ENCODE results near the gene NEFH.

Gene NEFH

DNA sequence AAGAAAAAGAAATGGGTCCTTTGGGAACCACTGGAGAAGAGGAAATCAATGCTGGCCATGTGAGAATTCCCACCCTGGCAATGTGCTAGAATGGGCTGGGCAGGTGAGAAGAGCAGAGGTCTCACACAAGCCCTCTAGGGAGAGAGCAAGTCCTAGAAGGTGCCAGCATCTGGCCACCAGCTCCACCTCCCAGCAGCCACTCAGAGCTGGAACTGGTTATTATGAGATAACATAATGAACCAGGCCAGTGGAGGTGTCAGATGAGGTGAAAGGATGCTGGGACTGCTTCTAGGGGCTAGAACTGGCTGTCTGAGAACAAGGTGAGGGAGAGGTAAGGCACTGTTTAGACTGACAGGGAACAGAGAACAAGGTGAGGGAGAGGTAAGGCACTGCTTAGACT lies 29.3 kb downstream of the NEFH start:
- no peak for DNase-seq

DNA sequence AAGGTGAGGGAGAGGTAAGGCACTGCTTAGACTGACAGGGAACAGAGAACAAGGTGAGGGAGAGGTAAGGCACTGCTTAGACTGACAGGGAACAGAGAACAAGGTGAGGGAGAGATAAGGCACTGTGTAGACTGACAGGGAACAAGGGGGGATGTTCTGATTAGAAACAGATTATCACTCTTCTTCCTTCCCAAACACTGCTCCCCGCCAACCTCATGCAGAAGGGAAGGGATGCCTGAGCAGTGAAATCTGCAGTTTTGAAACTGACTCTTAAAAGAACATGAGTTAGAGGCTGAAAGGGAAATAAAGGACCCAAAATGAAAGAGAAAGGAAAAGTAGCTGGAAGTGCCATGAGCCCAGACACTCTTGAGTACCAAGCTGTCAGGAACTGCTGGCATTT lies 29.8 kb downstream of the NEFH start:
- DNase-seq, result no peak

DNA sequence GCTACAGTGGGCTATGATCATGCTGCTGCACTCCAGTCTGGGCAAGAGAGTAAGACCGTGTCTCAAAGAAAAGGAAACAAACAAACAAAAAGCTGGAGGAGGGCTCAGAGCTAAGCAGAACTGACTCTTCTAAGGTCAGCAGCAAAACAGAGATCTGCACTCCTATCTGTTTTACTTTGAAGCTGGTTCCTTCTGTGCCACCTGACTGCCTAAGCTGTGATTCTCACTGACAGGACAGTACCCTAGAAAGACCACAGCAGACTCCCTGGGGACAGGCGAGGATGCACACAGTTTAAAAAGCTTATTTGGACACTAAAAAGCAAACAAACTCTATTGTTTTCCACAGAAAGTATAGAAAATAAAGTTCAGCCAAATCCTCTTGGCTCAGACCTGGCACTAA lies 30.5 kb downstream of the NEFH start:
- DNase-seq, result no peak

- no peak for DNase-seq
These were observed 31.3 kb downstream of the NEFH start for GRCh38 chr22:29511126-29511862.

DNA sequence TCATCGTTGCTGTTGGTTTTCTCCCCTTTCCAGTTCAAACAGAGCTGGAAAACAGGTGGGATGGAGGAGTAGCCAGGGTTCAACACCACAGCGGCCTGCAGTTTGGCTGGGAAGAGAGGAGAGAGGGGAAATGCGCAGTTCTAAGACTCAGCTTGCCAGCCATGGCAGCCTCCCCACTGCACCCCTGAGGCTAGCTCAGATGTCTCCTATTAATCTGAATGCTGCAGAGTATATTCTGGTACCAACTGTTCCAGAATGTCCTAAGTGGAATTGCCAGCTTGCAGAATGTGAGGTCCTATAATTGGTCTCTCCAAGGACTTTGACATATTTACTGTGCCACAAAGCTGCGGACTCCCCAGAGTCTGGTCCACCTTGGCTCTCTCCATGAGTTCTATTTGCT lies 32.0 kb downstream of the NEFH start:
- DNase-seq, result no peak

- no peak for DNase-seq
These were observed 37.3 kb downstream of the NEFH start for GRCh38 chr22:29517215-29517908.

GRCh38 chr22:29518427-29518826 lies 38.4 kb downstream of the NEFH start:
- DNase-seq, result no peak

DNA sequence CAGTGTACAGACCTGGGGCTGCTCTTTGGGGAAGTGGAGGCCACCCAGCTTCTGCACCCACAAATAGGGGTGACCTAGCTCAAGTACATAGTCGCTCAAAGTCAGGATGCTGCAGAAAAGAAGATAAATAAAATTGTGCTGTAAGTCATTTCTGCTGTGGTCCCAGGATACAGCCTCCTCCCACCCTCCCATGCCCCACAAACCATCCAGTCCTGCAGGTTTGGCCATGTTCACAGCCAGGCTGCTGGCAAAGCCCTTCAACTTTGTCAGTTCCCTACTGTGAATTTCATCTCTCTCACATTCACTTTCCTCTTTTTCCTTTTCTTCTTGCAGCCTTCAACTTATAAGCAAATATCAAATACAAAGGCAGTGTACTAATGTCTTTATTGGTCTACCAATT lies 40.0 kb downstream of the NEFH start:
- DNase-seq, result no peak

GRCh38 chr22:29520851-29521250 lies 40.8 kb downstream of the NEFH start:
- DNase-seq, result no peak

DNA sequence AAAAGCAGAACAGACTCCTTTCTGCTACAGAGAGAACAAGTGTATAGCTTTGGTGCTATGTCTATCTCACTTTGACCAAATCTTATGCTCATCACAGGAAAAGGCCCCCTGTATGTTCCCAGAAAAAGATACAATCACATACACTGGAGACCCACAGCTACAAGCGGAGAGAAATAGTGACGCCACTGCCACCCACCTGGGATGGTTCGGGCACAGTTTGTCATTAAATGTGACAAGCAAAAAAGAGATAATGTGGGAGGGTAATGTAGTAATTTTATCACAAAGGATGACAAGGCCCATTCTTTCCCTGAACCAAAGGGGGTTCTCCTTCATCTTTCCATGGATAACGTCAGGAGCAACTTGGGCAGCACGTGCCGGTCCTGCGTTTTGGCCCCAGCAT lies 41.5 kb downstream of the NEFH start:
- DNase-seq, result no peak

DNA sequence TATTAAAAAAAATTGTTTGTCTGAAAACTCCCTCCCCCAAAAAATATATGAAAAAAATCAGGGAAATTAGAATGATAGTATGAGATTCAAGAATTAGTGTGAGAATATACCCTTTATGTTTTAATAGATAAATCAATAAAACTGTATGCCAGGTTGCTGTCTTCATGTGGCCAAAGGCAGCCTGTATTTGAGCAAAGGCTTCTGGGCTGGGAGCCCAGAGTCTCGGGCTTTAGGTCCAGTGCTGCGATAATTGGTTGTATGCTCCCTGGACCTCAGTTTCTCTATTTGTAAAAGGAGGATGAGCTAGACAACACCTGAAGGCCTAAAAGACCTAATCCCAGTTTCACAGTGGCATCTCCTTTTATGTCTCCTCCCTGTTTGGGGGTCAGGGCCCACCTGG lies 43.7 kb downstream of the NEFH start:
- no peak for DNase-seq

DNA sequence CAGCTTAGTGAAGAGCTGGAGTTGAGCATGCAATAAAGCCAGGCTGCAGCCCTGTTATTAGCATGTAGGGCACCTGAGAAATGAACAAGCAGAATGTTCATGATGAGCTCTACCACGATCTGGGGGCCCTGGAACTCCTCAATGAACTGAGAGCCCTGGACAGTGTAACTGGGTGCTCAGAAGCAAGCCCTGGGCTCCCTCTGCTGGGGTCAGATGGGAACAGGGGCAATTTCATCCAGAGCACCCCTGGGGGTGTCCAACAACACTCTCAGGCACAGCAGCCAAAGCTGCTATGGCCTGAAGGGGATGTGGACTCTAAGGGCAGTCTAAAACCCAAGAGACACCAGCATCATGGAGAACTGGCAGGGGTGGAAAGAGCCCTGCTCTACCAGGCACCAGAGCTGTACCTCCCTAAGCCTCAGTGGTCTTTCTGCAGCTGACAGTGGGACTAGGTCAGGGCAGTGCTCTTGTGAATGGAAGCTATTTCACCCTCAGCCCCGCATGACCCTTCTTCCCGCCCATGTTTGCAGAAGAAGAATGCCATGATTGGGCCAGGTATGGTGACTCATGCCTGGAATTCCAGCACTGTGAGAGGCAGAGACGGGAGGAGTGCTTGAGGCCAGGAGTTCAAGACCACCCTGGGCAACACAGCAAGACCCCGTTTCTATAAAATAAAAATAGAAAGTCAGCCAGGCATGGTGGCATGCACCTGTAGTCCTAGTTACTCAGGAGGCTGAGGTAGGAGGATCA lies 44.6 kb downstream of the NEFH start:
- DNase-seq, result no peak

DNA sequence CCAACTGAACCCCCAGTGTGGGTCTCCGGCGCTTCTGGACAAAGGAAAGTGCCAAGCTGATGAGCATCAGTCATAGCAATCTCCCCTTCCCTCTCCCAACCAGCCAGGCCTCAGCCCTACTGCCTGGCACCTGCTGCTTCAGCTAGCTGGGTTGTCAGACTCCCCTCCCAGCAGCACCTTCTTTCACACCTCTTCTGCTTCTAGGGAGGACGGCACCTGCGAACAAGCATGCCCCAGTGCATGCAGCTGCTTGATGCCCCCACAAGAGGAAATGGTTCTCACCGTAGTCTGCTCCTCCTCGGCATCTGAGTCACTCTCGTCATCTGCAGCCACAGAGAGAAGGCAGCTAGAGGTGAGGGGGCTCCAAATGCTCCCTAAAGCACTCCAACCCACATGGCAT lies 48.1 kb downstream of the NEFH start:
- DNase-seq, result no peak

- DNase-seq, result no peak
These were observed 50.7 kb downstream of the NEFH start for GRCh38 chr22:29530716-29531115.

DNA sequence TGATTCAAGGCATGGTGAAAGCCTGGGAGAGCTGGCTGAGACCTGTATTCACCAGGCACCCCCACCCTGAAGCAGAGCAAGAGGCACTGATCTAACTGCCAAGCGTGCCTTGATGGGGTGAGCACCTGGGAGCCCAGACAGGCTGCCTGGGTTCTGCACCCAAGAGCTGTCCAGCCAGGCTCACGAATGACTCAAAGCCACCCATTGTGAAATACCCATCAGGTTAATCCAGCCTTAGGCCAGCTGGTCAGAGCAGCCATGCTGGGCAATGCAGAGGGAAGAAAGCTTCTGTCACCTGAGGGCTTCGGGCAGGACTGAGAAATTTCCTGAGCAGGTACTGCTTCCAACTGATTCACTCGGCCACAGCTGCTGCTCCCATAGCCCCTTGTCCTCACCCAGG lies 51.4 kb downstream of the NEFH start:
- DNase-seq, result no peak

DNA sequence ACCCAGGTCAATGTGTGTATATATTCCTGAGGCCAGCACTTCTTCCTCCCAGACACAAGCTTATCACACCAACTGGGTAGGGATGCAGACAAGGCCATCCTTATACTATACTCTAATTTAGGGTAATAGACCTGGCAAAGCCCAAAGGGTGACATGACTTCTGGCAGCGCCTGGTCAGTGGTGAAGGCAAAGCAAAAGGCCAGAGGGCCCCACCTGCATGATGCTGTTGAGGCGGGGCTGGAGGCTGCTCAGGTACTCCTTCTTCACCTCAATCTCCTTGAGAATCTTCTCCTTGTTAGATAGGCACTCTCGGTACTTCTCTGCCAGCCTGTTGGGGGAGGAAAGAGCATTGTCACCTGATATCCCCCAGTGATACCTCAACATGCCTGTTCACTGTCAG lies 56.4 kb downstream of the NEFH start:
- no peak for DNase-seq

- DNase-seq, result no peak
These were observed 59.1 kb downstream of the NEFH start for GRCh38 chr22:29539105-29539504.
